Limb (tissue), 2 donors: Measurements from ENCODE around the gene ROMO1.
A peak's percentile ranks its signal among the peaks of the same experiment; 100 is the strongest.
"Not testable (repeated sequence)": the region's sequence is repeated elsewhere in the genome, so short reads cannot be mapped to it uniquely, and the experiment has no call there.

Source experiments
- DNase-seq, 2 donors: peaks; one replicate each; pipeline ENCODE4 v3.0.0-alpha.2; 2016; ENCODE audit errors: extremely low spot score in 2 of 2

The ROMO1 gene

GRCh38 chr20:35680452-35681183 is 18.6 kb upstream of the ROMO1 start:
- DNase-seq = no peak

GRCh38 chr20:35681960-35682359 is 17.2 kb upstream of the ROMO1 start:
- DNase-seq = no peak

GRCh38 chr20:35685368-35685767 is 13.8 kb upstream of the ROMO1 start:
- not testable (repeated sequence) for DNase-seq

GRCh38 chr20:35686872-35687271 is 12.3 kb upstream of the ROMO1 start:
- DNase-seq = not testable (repeated sequence)

- DNase-seq = no peak
Observed at GRCh38 chr20:35690265-35690664, 8.9 kb upstream of the ROMO1 start.

- no peak for DNase-seq
Observed at GRCh38 chr20:35695245-35695749, 3.9 kb upstream of the ROMO1 start.

GRCh38 chr20:35695978-35696377 is 3.2 kb upstream of the ROMO1 start:
- no peak for DNase-seq

- no peak for DNase-seq
Observed at GRCh38 chr20:35697696-35698297, 1.4 kb upstream of the ROMO1 start.

GRCh38 chr20:35698298-35699126 is 693 bp upstream of the ROMO1 start:
- DNase-seq = peak in 1 of 2 donors; percentile 41

GRCh38 chr20:35699957-35700624 is 886 bp downstream of the ROMO1 start:
- no peak for DNase-seq

- DNase-seq = no peak
Observed at GRCh38 chr20:35700625-35701148, 1.5 kb downstream of the ROMO1 start.

GRCh38 chr20:35702051-35702823 is 3.0 kb downstream of the ROMO1 start:
- no peak for DNase-seq

- DNase-seq = no peak
Observed at GRCh38 chr20:35702824-35703695, 3.9 kb downstream of the ROMO1 start.

- no peak for DNase-seq
Observed at GRCh38 chr20:35704514-35705261, 5.5 kb downstream of the ROMO1 start.

GRCh38 chr20:35705894-35706293 is 6.7 kb downstream of the ROMO1 start:
- not testable (repeated sequence) for DNase-seq

GRCh38 chr20:35706591-35707529 is 7.7 kb downstream of the ROMO1 start:
- not testable (repeated sequence) for DNase-seq

GRCh38 chr20:35708502-35708901 is 9.3 kb downstream of the ROMO1 start:
- DNase-seq = no peak

GRCh38 chr20:35709259-35709658 is 10.1 kb downstream of the ROMO1 start:
- no peak for DNase-seq
